Skeletal muscle tissue (tissue), 4 donors: Measurements from ENCODE around the gene CD302. TPM values are rescaled to one million over a fixed set of nuclear protein-coding genes. Genes with fewer than 3 reads are reported as not detected.

Source experiments
- H3K27ac ChIP-seq: one replicate; pipeline ENCODE4 v1.7.0; 2013; ENCODE audit warnings: mild to moderate bottlenecking, low read depth, low read length, inconsistent platforms
- H3K27me3 ChIP-seq, 3 donors: one replicate each; pipeline ENCODE4 v1.7.0; 2013; ENCODE audit warnings: low read length in 3 of 3; ENCODE audit not compliant: control insufficient read depth in 3 of 3, insufficient read depth in 3 of 3
- H3K36me3 ChIP-seq, 3 donors: one replicate each; pipeline ENCODE4 v1.7.0; 2013; ENCODE audit warnings: low read length in 3 of 3; ENCODE audit not compliant: control insufficient read depth in 3 of 3, insufficient read depth in 3 of 3
- H3K4me1 ChIP-seq, 3 donors: one replicate each; pipeline ENCODE4 v1.7.0; 2013; ENCODE audit warnings: low read length in 3 of 3, mild to moderate bottlenecking in 3 of 3; ENCODE audit not compliant: control insufficient read depth in 3 of 3, insufficient read depth in 3 of 3
- H3K4me3 ChIP-seq, 3 donors: one replicate each; pipeline ENCODE4 v1.7.0; 2013; ENCODE audit warnings: low read length in 3 of 3
- H3K9ac ChIP-seq, 3 donors: one replicate each; pipeline ENCODE4 v1.7.0; 2013; ENCODE audit warnings: low read length in 3 of 3, mild to moderate bottlenecking in 3 of 3, moderate library complexity in 2 of 3, low read depth in 1 of 3
- H3K9me3 ChIP-seq, 3 donors: one replicate each; pipeline ENCODE4 v1.7.0; 2013; ENCODE audit warnings: low read length in 3 of 3; ENCODE audit not compliant: control insufficient read depth in 3 of 3
- total RNA-seq: library from RNA; depleted of rRNA; stranded (reverse); fragments of >200 nt; gene quantifications from one replicate; pipeline ENCODE4 v1.2.3, GENCODE V29; 2014
- donor health status: Osteomylitis.

The CD302 gene
- total RNA-seq, 1 donor from 2014 or later = 9.9 TPM

DNA sequence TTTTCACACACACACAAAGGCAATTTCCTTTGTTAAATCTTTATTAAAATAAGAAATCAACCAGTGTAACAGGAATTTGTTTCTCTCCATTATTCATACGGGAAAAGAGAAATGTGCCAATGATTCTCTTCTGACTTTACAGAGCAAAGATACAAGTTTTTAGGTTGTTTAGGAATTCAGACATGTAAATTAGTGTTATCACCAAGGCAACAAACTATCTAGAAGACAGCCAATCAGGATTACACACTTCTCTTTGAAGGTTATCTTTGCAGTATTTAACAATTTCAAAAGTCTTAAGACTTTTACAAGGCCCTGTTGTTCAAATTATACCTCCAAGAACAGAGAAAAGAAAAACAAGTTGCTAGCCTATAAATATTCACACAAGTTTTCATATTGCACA is 14.5 kb downstream of the CD302 start:
- Histone ChIP-seq H3K36me3 (no peaks in the 10 kb centered on the region), H3K4me1 (no peaks in the 10 kb centered on the region), H3K9ac (no peak overlapping the region), H3K27ac (no peak overlapping the region), H3K4me3 (no peak overlapping the region), H3K27me3 (no peaks in the 10 kb centered on the region), H3K9me3 (no peaks in the 10 kb centered on the region)

DNA sequence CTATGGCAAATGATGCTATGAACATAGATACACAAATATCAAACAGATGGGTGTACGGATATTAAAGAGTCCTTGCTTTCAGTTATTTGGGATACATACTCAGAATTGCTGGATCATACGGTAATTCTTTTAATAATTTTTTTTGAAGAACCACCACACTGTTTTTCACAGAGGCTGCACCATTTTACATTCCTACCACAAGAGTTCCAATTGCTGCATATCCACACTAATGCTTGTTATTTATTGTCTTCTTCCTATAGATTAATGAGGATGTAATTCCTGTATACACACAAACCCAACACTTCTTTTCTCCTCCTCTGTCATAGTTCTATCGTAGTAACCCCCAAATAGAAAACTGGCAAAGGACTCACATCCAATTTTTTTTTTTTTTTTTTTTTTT is 21.7 kb downstream of the CD302 start:
- no peaks in the 10 kb centered on the region for H3K9me3 ChIP-seq
- H3K9ac ChIP-seq = no peak overlapping the region
- no peaks in the 10 kb centered on the region for H3K36me3 ChIP-seq
- H3K4me3 ChIP-seq = no peak overlapping the region
- no peaks in the 10 kb centered on the region for H3K27me3 ChIP-seq
- H3K27ac ChIP-seq = no peak overlapping the region
- no peaks in the 10 kb centered on the region for H3K4me1 ChIP-seq

DNA sequence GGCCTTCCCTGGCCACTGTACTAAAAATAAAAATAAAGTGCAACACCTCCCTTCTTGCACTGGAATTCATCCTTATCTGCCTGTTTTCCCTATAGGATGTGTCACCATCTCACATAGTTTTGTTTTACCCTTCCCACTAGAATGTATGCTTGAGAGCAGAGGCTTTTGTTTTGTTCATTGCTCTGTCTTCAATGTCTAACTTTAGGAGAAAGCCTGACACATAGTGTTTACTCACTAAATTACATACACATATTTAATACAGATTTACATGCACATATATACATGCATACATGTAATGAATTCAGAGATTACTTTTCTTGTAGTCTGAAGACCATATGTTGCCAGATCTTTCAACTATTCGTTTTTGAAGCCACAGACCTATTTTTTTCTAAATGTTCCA is 23.0 kb downstream of the CD302 start:
- Histone ChIP-seq H3K4me1 (no peaks in the 10 kb centered on the region), H3K27me3 (no peaks in the 10 kb centered on the region), H3K4me3 (no peak overlapping the region), H3K36me3 (no peaks in the 10 kb centered on the region), H3K27ac (no peak overlapping the region), H3K9ac (no peak overlapping the region), H3K9me3 (no peaks in the 10 kb centered on the region)

DNA sequence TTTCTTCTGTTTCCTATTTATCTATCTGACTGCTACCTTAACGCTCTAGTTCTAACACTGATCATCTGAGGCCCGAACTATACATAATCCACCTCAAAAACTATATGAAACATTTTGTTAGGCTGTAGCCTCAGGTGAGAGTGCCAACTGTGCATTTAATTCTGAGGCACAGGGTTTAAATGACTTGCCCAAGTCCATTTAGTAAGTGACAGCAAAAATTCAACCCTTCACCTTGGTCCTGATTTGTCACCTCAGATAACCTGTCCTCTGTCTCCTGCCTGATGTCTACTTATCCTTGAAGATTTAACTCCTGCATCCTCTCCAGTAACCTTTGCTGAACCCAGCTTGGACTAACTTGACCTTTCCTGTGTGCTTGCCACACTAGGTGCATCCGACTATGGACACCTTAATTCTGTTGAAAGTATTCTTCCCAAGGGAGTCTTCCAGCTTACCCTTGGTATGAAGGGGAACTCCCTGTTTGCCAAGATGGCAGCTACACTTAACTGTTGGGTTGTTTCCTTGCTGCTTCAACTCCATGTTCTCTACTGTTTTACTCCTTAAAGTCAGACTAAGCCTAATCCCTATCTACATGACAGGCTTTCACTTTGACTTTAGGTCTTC is 23.5 kb downstream of the CD302 start:
- H3K27me3 ChIP-seq = no peaks in the 10 kb centered on the region
- no peaks in the 10 kb centered on the region for H3K4me1 ChIP-seq
- H3K9me3 ChIP-seq = no peaks in the 10 kb centered on the region
- H3K27ac ChIP-seq = no peak overlapping the region
- no peaks in the 10 kb centered on the region for H3K36me3 ChIP-seq
- no peak overlapping the region for H3K9ac ChIP-seq
- no peak overlapping the region for H3K4me3 ChIP-seq

DNA sequence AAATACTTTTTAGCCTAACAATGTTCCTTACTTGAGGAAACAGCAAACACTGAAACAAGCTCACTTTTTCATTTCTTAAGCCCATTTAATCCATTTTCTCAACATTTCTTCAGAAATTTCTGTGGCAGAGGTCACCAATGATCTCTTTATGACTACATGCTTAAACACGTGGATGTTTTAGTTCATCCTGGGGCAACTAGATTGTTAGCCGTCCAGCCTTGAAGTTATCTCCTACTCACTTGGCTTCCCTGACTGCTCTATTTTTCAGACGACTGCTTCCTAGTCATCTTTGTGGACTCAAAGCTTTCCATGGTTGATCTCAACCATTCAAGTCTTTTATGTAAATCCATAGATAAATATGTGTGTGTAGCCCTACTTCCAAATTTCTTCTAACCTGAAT is 24.1 kb downstream of the CD302 start:
- H3K9me3 ChIP-seq = no peaks in the 10 kb centered on the region
- no peaks in the 10 kb centered on the region for H3K36me3 ChIP-seq
- no peak overlapping the region for H3K27ac ChIP-seq
- H3K4me1 ChIP-seq = no peaks in the 10 kb centered on the region
- H3K4me3 ChIP-seq = no peak overlapping the region
- no peaks in the 10 kb centered on the region for H3K27me3 ChIP-seq
- no peak overlapping the region for H3K9ac ChIP-seq

DNA sequence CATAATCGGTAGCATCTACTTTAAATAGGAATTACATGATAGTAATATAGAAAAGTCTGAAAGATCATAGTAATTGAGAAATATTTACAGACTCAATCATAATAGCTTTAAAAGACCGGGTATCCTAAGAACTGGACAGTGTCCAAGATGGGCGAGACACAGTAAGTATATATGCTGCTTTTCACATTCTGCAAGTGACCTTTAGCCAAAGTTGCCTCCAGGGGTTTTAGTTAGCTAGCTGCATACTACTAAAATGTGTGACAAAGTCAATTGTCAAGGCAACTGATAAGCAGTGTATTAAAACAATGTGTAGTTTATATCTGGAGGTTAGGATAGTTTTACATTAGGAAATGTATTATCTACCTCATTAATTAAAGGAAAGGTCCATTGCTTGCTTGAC is 24.6 kb downstream of the CD302 start:
- H3K27ac ChIP-seq = no peak overlapping the region
- H3K9ac ChIP-seq = no peak overlapping the region
- no peaks in the 10 kb centered on the region for H3K27me3 ChIP-seq
- H3K36me3 ChIP-seq = no peaks in the 10 kb centered on the region
- no peaks in the 10 kb centered on the region for H3K9me3 ChIP-seq
- no peaks in the 10 kb centered on the region for H3K4me1 ChIP-seq
- no peak overlapping the region for H3K4me3 ChIP-seq

DNA sequence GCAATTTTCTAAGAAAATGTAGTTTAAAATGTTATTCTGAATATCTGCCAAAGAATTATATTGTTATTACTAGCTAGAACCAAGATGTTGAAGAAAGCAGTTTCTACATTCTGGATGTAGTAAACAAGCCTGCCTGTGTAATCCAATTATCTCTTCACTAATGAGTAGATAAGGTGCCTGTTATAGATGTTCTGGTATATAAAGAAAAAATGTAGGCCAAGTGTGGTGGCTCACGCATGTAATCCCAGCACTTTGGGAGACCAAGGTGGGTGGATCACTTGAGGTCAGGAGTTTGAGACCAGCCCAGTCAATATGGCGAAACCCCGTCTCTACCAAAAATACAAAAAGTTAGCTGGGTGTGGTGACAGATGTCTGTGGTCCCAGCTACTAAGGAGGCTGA is 28.9 kb downstream of the CD302 start:
- peaks cover 0 to 10% (median 8%) of the 10 kb centered on the region in 3 donors for H3K36me3 ChIP-seq
- H3K9me3 ChIP-seq = no peaks in the 10 kb centered on the region
- H3K27me3 ChIP-seq = no peaks in the 10 kb centered on the region
- no peak overlapping the region for H3K27ac ChIP-seq
- H3K4me3 ChIP-seq = no peak overlapping the region
- no peak overlapping the region for H3K9ac ChIP-seq
- H3K4me1 ChIP-seq = no peaks in the 10 kb centered on the region

DNA sequence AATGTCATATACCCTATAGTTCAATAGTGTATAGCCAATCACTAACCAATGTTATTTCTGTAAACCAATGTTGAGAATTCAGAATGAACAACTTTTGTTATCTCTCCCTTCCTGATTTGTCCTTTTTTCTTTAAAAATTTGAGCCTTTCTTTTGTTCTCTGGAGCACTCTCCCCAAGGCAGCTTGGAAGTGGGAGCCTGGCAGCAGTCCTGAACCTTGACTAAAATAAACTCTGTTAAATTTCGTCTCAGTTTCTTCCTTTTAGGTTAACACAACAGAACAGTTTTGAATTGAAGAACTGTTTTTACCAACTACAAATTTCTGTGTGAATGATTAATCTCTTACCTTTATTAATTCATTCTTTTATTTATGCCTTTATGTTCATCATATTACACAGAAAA is 35.9 kb downstream of the CD302 start:
- no peak overlapping the region for H3K9ac ChIP-seq
- H3K27ac ChIP-seq = no peak overlapping the region
- no peaks in the 10 kb centered on the region for H3K4me1 ChIP-seq
- H3K27me3 ChIP-seq = no peaks in the 10 kb centered on the region
- no peaks in the 10 kb centered on the region for H3K9me3 ChIP-seq
- no peak overlapping the region for H3K4me3 ChIP-seq
- H3K36me3 ChIP-seq = peaks cover 10 to 35% (median 33%) of the 10 kb centered on the region in 3 donors

DNA sequence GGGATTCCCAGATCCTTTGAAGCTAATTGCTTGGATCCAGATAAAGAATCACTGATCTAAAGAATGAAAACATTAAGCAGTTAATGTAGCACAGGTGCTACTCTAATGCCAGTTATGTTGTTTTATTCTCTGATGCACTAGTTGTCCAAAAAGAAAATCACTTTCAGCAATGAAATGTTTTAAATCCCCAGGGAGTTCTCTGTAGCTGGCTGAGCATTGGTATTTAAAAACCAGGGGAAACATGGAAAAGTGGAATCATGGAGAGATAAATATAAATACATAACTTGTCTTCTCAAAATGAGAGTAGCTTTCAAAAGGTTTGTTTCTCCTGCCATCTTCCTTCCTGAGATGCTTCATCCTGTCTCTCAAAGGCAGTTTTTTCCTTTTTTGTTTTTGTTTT is 37.7 kb downstream of the CD302 start:
- Histone ChIP-seq H3K9ac (no peak overlapping the region), H3K4me3 (no peak overlapping the region), H3K27ac (no peak overlapping the region), H3K4me1 (no peaks in the 10 kb centered on the region), H3K36me3 (peaks cover 10 to 39% (median 36%) of the 10 kb centered on the region in 3 donors), H3K27me3 (no peaks in the 10 kb centered on the region), H3K9me3 (no peaks in the 10 kb centered on the region)

DNA sequence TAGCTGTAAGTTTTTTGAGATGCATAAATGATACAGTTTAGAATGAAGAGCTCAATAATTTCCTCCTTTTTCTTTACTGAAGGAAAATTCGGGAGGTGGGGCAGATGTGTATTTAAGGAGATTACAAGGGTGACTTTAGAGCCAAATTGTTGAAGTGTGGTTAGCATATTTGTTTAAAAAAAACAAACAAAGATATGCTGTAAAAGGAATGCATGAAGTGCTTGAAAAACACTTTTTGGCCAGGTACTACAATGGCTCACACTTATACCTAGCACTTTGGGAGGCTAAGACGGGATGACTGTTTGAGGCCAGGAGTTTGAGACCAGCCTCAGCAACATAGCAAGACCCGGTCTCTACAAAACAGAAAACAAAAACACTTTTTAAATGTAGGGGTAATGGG is 38.4 kb downstream of the CD302 start:
- H3K4me1 ChIP-seq = peaks cover 0 to under 1% (median 0%) of the 10 kb centered on the region in 3 donors
- H3K9ac ChIP-seq = no peak overlapping the region
- no peak overlapping the region for H3K27ac ChIP-seq
- peaks cover 10 to 36% (median 35%) of the 10 kb centered on the region in 3 donors for H3K36me3 ChIP-seq
- no peak overlapping the region for H3K4me3 ChIP-seq
- H3K9me3 ChIP-seq = no peaks in the 10 kb centered on the region
- no peaks in the 10 kb centered on the region for H3K27me3 ChIP-seq
